Measurements from ENCODE around the gene PRICKLE2.

Gene PRICKLE2

DNA sequence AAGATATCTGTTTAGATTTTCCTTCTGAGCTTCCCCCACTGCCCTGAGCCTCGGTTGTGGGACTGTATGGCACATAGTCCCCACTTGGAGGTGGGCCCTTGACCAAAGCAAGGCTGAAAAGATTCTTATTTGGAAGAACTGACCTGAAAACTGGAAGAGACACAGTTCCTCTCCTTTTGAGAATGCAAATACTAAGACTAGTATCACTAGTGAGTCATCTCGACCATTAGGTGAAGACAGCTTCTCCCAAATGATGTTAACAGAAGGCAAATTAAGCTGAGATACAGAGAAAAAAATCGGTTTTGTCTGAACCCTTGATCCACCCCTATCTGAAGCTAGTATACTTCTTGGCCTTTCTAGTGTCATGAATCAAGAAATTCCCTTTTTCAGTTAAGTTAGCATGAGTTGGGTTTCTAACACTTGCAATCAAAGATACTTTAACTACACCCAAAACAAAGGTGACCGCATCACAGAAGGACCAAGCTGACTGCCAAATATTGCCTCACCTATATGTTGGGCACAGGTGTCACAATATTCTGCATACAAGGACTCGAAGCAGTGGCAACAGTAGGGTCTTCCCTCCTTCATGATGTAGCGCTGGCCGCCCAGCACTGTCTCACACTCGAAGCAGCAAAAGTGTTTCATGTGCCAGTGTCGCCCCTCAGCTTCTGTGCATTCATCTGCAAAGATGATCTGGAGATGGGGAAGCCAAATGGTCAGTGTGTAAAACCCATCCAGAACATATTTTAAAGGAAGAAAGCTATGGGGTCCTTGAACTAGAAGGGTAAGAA, 72.4 kb downstream of the PRICKLE2 start:
- DNase-seq = no peak

DNA sequence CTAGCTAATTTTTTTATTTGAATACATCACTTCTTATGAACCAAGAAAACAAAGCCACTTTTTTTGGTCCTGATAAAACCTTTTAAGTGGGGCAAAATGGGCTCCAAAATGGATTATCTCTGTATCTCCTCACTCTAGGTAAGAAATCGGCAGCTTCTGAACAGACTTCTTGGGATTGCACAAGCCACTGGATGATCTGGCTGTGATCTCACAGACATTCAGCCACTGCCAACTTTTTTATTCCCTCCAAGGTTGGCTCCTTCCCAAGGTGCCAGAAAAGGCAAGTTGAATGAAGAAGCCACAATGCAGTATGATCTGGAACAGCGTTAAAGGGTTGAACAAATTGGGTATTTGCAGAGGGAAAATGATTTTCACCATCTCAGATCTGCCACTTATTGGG, 73.2 kb downstream of the PRICKLE2 start:
- DNase-seq = no peak

DNA sequence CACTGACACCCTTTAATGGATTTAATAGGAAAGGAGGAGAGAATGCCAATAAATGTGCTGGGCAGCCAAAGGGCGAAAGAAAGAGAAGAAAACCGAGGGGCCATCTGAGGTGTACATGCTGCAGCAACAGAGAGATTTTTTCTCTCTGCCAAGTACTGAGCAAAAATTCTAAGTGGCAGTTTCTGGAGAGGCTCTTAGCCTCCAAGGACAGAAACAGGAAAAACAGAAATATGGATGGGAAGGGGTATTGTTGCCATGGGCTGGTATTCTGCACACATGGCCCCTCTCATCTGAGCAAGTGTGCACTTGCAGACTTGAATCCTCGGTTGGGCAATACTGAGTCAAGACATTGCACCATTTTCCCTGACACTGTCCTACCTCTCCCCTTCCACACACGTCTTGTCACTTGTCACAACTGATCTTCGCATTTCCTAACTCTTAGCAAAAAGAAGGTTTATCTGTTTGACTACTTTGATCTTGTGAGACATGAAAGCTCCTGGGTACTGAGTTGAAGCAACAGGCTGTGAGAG, 73.9 kb downstream of the PRICKLE2 start:
- DNase-seq = no peak

DNA sequence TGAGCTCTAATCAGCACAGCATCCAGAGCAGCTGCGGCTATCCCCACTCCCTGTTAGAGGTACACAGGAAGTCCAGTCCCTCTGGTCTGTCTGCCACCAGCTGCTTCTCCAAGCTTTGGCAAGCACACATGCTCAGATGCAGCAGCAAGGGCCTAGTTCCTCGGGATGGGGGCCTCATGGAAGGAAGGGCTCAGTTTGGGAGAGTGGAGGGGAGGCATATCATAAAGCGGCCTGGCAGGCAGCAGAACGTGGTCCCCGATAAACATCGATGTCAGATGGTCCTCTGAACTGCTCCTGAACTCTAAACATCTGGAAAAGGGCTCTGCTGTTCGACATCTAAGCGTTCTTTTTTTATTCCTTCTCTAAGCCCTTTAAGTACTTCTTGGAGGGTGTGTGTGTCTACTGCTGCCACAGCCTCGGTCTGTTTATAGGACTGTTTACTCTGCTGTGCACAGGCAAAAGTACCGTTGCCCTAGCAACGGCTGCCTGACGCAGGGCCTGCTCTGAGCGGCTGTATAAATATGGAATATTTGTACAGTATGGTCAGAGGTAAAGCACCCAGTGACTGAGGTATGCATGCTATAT, 74.6 kb downstream of the PRICKLE2 start:
- DNase-seq = peak; percentile 74

DNA sequence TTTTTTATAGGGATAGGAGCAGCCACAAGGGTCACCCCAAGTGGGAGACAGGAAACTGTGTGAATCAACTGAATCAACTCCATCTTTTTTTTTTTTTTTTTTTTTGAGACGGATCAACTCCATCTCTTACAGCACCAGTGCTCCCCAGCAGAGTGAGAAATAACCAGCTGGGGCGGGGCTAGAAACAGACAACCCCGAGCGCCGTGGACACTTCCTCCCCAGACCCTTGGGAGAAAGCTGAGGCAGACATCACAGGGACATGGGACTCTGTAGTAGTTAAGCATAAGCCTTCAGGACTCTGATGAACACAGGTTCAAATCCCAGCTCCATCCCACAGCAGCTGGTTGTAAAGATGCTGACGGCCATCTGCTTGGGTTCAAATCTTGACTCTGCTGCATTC, 75.4 kb downstream of the PRICKLE2 start:
- DNase-seq = no peak

DNA sequence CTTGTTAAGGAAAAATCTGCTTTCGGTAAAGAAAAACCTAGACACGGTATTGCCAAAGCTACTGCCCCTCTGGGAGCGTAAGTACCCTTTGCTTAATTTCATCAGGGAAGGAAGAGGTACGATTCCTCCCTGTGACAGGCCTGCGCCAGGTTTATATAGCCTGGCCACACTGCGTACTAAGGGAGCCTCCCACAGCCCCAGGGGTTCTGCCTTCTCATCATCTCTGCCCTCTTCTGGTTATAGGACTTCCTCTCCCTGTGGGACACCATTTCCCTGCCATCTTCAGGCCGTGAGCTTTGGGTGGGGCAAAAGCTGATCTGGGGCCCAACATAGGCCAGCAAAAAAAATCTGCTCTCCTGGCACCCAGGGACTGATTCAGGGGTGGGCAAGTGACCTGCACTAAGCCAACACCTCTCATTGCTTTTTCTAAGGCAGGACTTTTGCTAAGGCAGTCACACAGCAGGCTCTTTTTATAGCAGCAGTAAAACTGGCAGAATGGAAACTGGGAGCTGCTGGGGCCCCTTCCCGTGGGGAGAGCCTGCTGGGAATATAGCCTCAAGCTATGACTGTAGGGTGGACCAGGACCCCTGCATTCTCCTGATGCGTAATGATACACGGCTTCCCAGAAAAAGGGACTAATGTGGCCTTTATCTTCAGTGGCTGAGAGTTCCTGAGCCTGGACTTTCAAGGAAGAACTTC, 76.2 kb downstream of the PRICKLE2 start:
- DNase-seq = no peak

DNA sequence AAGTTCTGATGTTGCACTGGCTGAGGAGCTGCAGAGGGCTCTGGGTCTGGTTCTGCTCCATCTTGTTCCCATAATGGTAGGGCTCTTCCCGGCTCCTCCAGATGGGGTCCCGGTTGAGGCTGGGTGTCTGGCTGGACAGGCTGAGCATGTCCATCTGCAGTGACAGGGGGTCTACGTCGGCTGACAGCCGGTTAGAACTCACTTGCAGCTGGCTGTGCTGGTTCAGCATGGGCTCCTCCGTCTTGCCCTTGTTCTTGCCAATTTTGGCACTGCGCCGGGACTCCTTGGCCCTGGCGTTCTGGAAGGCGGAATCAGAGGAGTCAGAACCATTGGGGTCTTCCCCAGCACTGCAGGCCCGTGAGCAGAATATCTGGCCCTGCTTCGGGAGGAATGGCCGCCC, 78.1 kb downstream of the PRICKLE2 start:
- no peak for DNase-seq

DNA sequence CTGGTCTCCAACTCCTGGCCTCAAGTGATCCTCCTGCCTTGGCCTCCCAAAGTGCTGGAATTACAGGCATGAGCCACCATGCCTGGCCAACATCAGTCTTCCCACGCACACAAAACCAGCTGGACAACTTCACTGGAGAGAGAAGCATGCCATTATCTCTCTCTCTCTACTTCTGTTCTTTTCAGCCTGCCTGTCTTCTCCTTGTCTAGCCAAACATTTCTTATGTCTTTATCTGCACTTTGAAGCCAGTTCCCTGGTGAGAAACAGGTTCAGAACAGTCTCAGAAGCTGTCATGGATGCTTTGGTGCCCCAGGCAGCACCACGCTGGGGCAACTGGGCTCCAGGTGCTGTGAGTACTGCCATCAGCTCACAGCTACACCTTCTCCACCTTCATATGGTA, 79.8 kb downstream of the PRICKLE2 start:
- no peak for DNase-seq

DNA sequence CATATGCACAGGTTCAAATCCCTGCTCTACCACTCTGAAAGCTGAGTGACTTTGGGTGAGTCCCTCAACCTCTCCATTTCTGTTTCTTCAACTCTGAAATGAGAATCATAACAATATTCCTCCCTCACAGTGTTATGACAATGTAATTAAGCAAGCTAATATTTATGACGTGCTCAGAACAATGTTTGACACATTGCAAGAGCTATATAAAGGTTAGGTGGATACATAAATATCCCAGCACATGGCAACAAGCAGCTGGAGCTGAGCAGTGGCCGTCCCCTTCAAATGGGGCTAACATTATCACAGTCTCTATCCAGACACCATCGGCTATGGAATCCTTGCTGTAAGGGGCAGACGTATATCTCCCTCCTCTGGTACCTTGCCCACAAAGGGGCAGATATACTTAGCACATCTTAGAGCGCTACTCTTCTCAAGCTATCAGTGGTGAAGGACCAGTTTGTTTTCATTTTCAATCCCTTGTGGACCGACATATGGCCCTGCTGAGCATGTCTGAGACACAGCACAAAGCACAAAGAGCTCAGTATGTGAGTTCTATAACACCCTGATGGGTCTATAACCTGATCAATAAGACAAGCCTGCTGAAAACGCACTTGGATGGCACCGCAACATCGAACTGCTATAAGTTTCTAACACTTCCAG, 80.9 kb downstream of the PRICKLE2 start:
- DNase-seq = no peak

DNA sequence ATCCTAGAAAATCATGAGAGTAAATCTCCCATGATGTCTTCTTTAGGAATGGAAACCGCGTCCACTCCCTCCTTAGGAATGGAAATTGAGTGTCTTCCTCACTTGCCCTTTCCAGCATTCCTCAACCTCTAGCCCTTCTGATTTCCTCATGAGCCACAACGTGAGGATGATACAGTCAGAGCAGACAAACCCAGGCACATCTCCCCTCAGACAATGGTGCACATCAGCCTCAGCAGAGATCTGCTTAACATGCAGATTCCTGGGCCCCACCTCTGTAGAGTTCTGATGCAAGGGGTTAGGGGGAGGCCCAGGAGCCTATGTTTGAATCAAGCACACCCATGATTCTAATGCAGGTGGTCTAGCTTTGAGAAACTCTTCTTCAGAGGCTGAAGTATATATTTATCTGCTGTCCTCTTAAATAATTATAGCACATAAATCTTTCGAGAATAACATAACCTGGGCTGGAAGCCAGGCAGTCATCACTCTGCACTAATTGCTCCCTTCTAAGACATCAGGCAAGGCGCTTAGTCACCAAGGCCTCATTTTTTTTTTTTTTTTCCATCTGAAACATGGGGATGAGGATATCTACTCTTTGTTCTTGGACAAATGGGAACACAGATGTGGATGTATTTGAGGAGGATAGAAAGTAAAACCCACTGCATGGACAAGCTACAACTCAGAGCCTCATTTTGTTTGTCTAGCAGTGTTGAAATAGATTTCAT, 81.7 kb downstream of the PRICKLE2 start:
- peak; percentile 29 for DNase-seq

DNA sequence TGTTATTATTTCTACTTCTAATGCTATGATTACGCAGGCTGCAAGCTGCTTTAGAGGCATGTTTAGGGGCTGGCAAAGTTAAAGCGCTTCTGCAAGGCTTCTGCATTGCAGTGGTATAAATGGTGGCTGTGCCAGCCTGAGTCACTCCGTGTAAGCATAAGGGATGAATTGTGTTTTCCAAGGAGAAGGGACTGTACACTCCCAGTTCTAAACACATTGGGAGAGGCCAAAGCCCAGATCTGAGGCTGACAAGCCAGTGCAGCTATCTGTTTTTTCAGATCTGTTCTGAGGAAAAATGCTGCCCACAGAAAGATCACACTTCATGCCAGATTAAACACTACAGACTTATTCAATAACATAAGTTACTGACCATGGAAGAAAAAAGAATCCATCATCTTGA, 83.8 kb downstream of the PRICKLE2 start:
- no peak for DNase-seq

DNA sequence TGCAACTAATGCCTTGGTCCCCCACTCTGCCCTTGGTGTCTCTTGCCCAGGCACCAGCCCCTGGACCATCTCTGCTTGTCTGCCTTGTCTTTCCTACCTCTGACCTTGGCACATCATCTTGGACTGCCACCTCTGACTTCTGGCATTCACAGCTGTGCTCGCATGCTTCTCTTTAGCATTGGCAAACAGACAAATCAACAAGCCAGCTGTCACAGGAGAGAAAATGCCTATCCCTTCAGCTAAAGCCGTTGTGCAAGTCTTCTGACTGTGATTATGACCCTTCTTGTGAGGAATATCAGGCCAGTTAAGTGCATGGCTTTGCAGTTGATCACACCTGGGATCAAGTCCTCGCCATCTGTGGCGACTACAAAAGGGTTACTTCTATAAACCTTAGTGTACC, 84.6 kb downstream of the PRICKLE2 start:
- no peak for DNase-seq

DNA sequence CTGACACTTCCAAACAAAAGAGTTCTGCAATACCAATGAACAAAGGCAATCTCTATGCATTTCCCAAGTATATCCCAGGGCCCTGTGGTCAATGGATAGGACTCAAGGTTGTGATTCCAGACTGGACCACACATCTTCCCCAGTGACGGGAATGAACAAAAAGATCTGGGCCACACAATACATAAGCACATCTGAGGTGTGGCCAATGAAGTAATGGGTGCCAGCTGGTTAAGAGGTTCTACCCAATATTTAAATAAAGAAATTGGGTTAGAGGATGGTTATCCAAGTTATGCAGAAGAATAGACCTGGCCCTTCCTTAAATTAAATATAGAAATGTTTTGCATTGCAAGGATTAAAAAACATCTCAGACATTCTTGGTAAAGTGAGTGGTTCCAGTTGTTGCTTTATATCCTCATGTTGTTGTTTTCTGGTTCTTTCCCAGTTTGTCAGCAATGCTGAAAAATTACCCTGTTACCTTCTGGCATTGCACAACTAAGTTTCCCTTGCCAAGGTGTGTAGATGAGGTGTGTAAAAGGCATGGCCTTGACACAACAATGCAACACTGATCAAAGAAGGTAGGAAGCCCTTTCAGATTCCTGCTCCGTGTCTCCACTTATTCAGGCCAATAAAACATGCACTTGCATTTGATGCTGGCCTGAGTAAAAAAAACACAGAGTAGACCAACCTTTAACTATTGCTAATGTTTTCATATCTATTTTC, 86.5 kb downstream of the PRICKLE2 start:
- no peak for DNase-seq

DNA sequence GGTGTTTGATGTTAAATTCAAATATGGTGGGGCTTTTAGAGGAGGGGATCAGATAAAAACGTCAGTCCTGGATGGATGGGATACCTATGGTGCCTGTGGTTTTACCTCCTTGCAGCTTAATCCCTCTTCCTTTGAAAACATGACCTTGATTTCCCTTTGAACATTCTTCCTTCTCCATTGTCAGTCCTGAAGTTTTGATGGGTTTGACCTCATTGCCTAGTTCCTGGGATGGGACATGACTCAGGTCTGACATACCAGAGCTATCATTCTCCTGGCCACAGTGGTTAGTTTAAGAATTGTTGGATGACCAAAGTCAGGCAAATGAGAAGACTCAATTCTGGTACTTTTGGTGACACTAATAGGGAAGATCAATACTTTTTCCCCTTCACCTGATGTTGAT, 87.2 kb downstream of the PRICKLE2 start:
- DNase-seq = no peak

DNA sequence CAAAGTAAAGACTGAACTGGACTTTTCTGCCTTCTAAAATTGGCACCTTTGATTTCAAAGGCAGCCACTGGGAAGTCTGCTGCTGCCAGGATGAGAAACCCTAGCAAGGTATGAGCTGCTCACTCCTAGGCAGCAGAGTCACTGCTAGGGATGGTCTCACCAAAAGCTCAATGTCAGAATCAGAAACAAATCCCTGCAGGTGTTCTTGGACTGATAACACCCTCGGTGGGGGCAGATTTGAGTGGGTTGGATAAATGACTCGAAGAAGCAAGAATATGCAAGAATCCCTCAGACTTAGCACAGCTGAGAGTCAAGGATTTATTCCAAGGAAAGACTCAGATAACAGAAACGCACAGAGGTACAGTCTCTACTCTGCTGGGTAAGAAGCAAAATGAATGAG, 90.4 kb downstream of the PRICKLE2 start:
- no peak for DNase-seq

DNA sequence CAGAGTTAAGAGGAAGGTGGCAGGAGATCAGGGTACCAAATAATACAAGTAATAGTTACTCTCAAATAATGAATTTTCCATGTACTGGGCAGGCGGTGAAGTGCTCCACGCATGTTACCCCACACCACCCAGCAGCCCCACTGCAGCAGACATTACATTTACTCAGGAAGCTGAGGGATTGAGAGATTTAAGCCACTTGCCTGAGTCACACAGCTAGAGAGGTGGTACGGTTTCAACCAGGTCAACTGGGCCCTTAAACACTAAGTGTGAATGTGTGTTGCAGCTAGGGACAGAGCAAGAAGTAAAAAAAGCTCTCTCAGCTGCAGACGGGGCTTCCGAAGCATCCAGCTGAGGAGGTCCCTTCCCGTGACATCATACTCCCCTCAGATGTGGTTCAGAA, 91.3 kb downstream of the PRICKLE2 start:
- DNase-seq = no peak

DNA sequence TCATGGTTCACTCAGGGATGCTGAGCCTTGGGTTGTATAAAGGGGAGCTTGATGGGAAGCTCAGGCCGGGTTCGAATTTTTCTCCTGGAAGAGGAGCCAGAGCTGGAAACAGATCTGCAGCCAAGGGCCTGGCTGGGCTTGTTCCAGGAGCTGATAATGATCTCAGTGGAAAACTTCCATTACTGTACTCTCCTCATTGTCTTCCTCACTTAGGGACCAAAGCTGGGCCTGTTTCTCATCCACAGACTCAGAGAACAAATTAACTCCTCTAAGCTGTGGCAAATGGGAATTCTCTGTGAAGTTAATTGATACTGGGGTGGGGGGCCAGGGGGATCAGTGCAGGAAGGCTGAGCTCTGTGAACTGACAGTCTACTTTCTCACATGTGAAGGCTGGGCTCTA, 92.0 kb downstream of the PRICKLE2 start:
- no peak for DNase-seq

DNA sequence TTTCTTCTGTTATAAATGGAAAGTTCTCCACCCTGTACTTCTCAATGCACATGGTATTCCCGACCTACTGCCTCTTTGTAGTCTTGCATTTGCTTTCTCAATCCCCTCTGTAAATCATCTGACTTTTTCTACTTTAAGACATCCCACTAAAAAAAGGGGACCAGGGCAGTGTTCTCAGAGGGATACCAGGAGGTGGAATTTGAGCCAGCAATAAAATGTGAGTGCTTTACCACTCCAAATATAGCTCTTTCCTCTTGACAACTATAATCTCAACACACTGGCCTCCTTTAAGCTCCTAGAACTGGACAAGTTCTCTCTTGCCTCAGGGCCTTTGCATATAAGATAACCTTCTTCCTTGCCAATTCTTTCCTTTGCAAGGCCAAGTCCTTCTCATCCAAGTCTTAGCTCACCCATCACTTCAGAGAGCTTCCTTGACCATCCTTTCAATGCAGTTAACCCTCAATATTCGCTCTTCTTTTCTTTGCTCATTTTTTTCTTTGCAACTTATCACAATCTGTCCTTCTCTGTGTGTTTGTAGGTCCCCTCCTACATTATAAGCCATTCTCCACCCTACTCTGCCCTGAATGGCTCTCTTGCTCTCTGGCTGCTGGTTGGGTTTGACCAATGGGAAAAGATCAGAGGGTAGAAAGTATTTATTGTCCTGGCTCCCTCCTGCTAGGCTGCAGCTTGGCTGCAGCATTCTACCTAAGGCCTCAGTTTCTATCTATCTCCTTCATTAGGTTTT, 93.4 kb downstream of the PRICKLE2 start:
- DNase-seq = no peak

DNA sequence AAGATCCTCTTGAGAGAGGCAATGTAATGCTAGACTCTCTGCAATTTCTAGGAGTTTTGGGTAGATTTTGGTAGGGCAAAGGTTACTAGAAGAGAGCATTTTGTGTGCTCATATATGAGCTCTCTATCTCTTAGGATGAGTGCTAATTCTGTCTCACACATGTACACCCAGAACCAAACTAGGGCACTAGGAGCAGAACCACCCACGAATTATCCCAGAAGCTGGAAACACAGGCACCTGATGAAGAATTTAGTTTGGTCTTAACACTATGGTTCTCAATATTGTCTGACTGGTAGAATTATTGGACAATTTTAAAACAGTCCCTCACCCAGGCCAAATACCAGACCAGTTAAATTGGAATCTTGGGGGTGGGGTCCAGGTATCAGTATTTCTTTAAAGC, 94.8 kb downstream of the PRICKLE2 start:
- DNase-seq = no peak

DNA sequence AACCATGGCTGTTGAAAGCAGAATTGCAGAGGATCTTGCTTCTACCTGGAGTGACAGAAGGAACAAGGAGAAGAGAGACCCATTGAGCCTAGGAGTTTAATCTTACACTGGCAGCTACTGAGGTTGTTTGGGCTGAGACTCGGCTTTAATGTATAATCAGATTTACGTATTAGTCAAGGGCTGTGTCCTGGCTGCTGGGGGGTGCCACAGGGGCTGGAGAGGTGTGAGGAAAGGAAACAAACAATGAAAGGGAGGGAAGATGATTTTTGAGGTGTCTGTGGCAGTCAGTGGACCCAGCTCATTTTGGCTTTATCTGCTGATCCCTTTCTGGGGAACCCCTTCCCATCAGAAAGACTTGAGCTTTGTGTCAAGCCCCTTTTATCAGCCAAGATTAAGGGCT, 95.7 kb downstream of the PRICKLE2 start:
- DNase-seq = no peak

DNA sequence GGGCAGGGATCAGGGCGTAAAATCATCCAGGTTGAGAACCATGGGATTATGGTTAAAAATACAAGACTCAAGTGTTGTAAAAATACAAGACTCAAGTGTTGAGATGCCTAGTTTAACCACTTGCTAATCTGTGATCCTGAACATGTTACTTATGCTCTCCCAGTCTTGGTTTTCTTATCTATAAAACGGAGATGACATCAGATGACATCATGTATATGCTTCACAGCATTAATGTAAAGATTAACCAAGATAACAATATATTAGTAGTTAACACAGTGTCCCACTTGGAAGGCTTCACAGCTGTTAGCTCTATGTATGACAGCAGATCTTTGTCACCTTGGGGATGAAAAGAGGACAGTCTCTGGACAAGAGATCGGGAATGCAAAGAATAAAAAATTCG, 96.2 kb downstream of the PRICKLE2 start:
- no peak for DNase-seq

All from NCI-H748 treated with DMSO at 0.1 percent for 48 hours (cell line).